CD14-positive monocyte (primary cell): ENCODE results near the gene RNASE13. TPM values are rescaled to one million over a fixed set of nuclear protein-coding genes. Genes with fewer than 3 reads are reported as not detected.
A peak's percentile ranks its signal among the peaks of the same experiment; 100 is the strongest.

ENCODE experiments used
- DNase-seq, 3 donors: peaks; one replicate each; pipeline ENCODE4 v3.0.0-alpha.2; 2011 to 2022
- H2AFZ ChIP-seq: 2 replicates; pipeline ENCODE4 v1.6.0; 2012; ENCODE audit warnings: mild to moderate bottlenecking, low read depth, low read length, inconsistent platforms; ENCODE audit not compliant: insufficient read depth, poor library complexity, severe bottlenecking
- H3K27ac ChIP-seq, 2 donors: 1 replicate in 1 of 2; 2 replicates in 1 of 2; pipeline ENCODE4 v1.5.1; 2012 to 2013; ENCODE audit warnings: low read length in 2 of 2, control low read depth in 1 of 2, inconsistent platforms in 1 of 2, low read depth in 1 of 2, mild to moderate bottlenecking in 1 of 2
- H3K27me3 ChIP-seq, 2 donors: one replicate each; pipeline versions ENCODE4 v1.6.0 to v1.6.1; 2011 to 2013; ENCODE audit warnings: low read length in 2 of 2; ENCODE audit not compliant: control insufficient read depth in 2 of 2, insufficient read depth in 2 of 2
- H3K36me3 ChIP-seq, 2 donors: replicated peaks in 1 of 2; 1 replicate in 1 of 2; 2 replicates in 1 of 2; pipeline versions ENCODE4 v1.5.1 to v1.6.1; 2012 to 2013; ENCODE audit warnings: low read length in 2 of 2, control low read depth in 1 of 2, inconsistent platforms in 1 of 2, mild to moderate bottlenecking in 1 of 2; ENCODE audit not compliant: insufficient read depth in 2 of 2, control insufficient read depth in 1 of 2
- H3K4me1 ChIP-seq, 2 donors: 1 replicate in 1 of 2; 2 replicates in 1 of 2; pipeline versions ENCODE4 v1.5.1 to v1.6.1; 2012 to 2013; ENCODE audit warnings: low read length in 2 of 2, control low read depth in 1 of 2, inconsistent platforms in 1 of 2, mild to moderate bottlenecking in 1 of 2, moderate library complexity in 1 of 2; ENCODE audit not compliant: insufficient read depth in 2 of 2, control insufficient read depth in 1 of 2
- H3K4me2 ChIP-seq: replicated peaks from 2 replicates; pipeline ENCODE3; 2012; ENCODE audit warnings: low read length, moderate library complexity, mild to moderate bottlenecking; ENCODE audit not compliant: poor library complexity, severe bottlenecking; ENCODE audit errors: extremely low read depth
- H3K4me3 ChIP-seq, 3 experiments: fragments of 200-600 bp in 1 of 3; sonication (generic) in 1 of 3; replicated peaks in 1 of 3; 1 replicate in 2 of 3; 2 replicates in 1 of 3; pipeline ENCODE4 v1.5.1; 2011 to 2013; ENCODE audit warnings: low read length in 3 of 3, mild to moderate bottlenecking in 3 of 3, control low read depth in 2 of 3, low read depth in 2 of 3, inconsistent platforms in 1 of 3, moderate library complexity in 1 of 3
- H3K79me2 ChIP-seq: 2 replicates; pipeline ENCODE4 v1.6.0; 2012; ENCODE audit warnings: mild to moderate bottlenecking, control low read depth, inconsistent platforms, low read length, moderate library complexity; ENCODE audit not compliant: insufficient read depth
- H3K9ac ChIP-seq: 2 replicates; pipeline ENCODE4 v1.6.0; 2017; ENCODE audit warnings: low read length, mild to moderate bottlenecking; ENCODE audit not compliant: insufficient read depth, poor library complexity, severe bottlenecking
- H3K9me3 ChIP-seq, 2 donors: replicated peaks in 1 of 2; 1 replicate in 1 of 2; 2 replicates in 1 of 2; pipeline versions ENCODE4 v1.5.1 to v1.6.1; 2012 to 2013; ENCODE audit warnings: low read length in 2 of 2, control low read depth in 1 of 2; ENCODE audit not compliant: control insufficient read depth in 1 of 2, insufficient read depth in 1 of 2
- H4K20me1 ChIP-seq: 2 replicates; pipeline ENCODE4 v1.6.0; 2012; ENCODE audit warnings: mild to moderate bottlenecking, low read length, control low read depth, moderate library complexity; ENCODE audit not compliant: insufficient read depth
- H3K27ac Mint-ChIP-seq, 7 donors: one replicate each; pipeline ENCODE4 v1.8.0; 2020; ENCODE audit warnings: mild to moderate bottlenecking in 7 of 7, mixed read lengths in 7 of 7, moderate library complexity in 6 of 7, inconsistent platforms in 2 of 7
- H3K27me3 Mint-ChIP-seq, 3 donors: one replicate each; pipeline ENCODE4 v1.8.0; 2021 to 2022; ENCODE audit warnings: low read depth in 3 of 3, mild to moderate bottlenecking in 3 of 3, mixed read lengths in 3 of 3, moderate library complexity in 3 of 3, inconsistent platforms in 1 of 3
- H3K36me3 Mint-ChIP-seq, 2 donors: one replicate each; pipeline ENCODE4 v1.8.0; 2020; ENCODE audit warnings: mixed read lengths in 2 of 2, inconsistent platforms in 1 of 2, mild to moderate bottlenecking in 1 of 2
- H3K4me1 Mint-ChIP-seq: one replicate; pipeline ENCODE4 v1.8.0; 2020; ENCODE audit warnings: mild to moderate bottlenecking, mixed read lengths
- H3K4me3 Mint-ChIP-seq, 2 donors: one replicate each; pipeline ENCODE4 v1.8.0; 2020; ENCODE audit warnings: mild to moderate bottlenecking in 2 of 2, mixed read lengths in 2 of 2, moderate library complexity in 1 of 2
- H3K9me3 Mint-ChIP-seq, 7 donors: one replicate each; pipeline ENCODE4 v1.8.0; 2020 to 2022; ENCODE audit warnings: mixed read lengths in 7 of 7, mild to moderate bottlenecking in 6 of 7, moderate library complexity in 6 of 7, inconsistent platforms in 2 of 7
- WGBS: methylation state at CpG from one replicate; pipeline ENCODE4 v1.1.5; 2013; ENCODE audit warnings: missing lambda C conversion rate; ENCODE audit not compliant: insufficient coverage; 5-methylcytosine and 5-hydroxymethylcytosine counted together
- intact Hi-C, 2 donors: fragments of 100-400 bp; cut with micrococcal nuclease; formaldehyde crosslinking; loops; one replicate each; pipeline versions ENCODE4 v1.15.0 to v1.15.1; 2023
- polyA plus RNA-seq, 3 donors: library from polyadenylated mRNA; depleted of rRNA in 1 of 3; unstranded in 2 of 3; stranded (reverse) in 1 of 3; fragments of 300-500 nt in 2 of 3; fragments of >200 nt in 1 of 3; fragmentation: Illumina TruSeq in 2 of 3; gene quantifications; 1 replicate in 2 of 3; 2 replicates in 1 of 3; pipeline ENCODE4 v1.2.3, GENCODE V29; 2012 to 2021
- TF ChIP-seq, protein P1 (sequence below): fragments of 200-600 bp; IDR thresholded peaks from one replicate; pipeline ENCODE4 v1.8.0; 2022; ENCODE audit warnings: antibody characterized with exemption, mild to moderate bottlenecking

RNASE13 gene
- polyA plus RNA-seq, 3 donors = 0.39 TPM; not detected in 2

DNA sequence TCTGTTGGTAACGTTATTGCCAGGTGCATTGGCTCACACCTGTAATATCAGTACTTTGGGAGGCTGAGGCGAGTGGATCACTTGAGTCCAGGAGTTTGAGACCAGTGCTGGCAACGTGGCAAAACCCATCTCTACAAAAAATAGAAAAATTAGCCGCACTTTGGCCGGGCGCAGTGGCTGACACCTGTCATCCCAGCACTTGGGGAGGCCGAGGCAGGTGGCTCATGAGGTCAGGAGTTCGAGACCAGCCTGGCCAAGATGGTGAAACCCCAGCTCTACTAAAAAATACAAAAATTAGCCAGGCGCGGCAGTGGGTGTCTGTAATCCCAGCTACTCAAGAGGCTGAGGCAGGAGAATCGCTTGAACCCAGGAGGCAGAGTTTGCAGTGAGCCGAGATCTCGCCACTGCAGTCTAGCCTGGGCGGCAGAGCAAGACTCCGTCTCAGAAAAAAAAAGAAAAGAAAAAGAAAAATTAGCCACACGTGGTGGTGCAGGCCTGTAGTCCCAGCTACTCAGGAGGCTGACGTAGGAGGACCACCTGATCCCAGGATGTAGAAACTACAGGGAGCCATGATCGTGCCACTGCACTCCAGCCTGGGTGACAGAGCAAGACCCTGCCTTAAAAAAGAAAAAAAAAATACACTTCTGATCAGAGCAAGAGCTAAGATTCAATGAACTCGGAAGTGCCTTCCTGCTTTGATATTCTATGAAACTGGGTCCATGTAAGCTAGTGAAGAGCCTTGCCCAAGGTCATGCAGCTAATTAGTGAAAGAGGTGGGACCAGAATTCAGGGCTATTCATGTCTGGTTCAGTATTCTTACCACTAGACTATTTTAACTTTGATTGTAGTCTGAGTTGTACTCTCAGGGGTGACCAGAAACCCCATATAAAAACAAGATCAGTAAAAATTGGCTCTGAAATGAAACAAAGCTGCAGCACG lies 18.8 kb upstream of the RNASE13 start:
- Histone ChIP-seq H3K9me3 (no peaks in the 10 kb centered on the region), H3K4me3 (no peak overlapping the region), H3K27ac (no peak overlapping the region), H3K9ac (no peak overlapping the region), H4K20me1 (no peaks in the 10 kb centered on the region), H3K4me1 (peaks cover 0 to 9% of the 10 kb centered on the region in 2 donors), H3K36me3 (no peaks in the 10 kb centered on the region), H2AFZ (no peak overlapping the region), H3K4me2 (no peak overlapping the region), H3K79me2 (no peaks in the 10 kb centered on the region), H3K27me3 (peaks cover 0 to 16% of the 10 kb centered on the region in 2 donors)
- H3K27ac Mint-ChIP-seq = no peak overlapping the region
- no peak overlapping the region for H3K4me3 Mint-ChIP-seq
- intact Hi-C loops = no loop called here
- TF ChIP-seq, protein P1, sequence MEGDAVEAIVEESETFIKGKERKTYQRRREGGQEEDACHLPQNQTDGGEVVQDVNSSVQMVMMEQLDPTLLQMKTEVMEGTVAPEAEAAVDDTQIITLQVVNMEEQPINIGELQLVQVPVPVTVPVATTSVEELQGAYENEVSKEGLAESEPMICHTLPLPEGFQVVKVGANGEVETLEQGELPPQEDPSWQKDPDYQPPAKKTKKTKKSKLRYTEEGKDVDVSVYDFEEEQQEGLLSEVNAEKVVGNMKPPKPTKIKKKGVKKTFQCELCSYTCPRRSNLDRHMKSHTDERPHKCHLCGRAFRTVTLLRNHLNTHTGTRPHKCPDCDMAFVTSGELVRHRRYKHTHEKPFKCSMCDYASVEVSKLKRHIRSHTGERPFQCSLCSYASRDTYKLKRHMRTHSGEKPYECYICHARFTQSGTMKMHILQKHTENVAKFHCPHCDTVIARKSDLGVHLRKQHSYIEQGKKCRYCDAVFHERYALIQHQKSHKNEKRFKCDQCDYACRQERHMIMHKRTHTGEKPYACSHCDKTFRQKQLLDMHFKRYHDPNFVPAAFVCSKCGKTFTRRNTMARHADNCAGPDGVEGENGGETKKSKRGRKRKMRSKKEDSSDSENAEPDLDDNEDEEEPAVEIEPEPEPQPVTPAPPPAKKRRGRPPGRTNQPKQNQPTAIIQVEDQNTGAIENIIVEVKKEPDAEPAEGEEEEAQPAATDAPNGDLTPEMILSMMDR = no peak
- H3K4me1 Mint-ChIP-seq = peaks cover 3% of the 10 kb centered on the region
- no peak for DNase-seq
- H3K27me3 Mint-ChIP-seq = peaks cover 5 to 9% (median 7%) of the 10 kb centered on the region in 3 donors
- no peaks in the 10 kb centered on the region for H3K9me3 Mint-ChIP-seq
- 97% methylated on average over 13 of the region's 20 CpGs for WGBS
- no peaks in the 10 kb centered on the region for H3K36me3 Mint-ChIP-seq

GRCh38 chr14:21050597-21050996 lies 16.0 kb upstream of the RNASE13 start:
- Histone ChIP-seq H3K9ac (no peak overlapping the region), H3K4me2 (no peak overlapping the region), H4K20me1 (no peaks in the 10 kb centered on the region), H3K4me3 (no peak overlapping the region), H3K79me2 (no peaks in the 10 kb centered on the region), H3K36me3 (no peaks in the 10 kb centered on the region), H2AFZ (no peak overlapping the region), H3K27me3 (peaks cover 0 to 28% of the 10 kb centered on the region in 2 donors), H3K27ac (no peak overlapping the region), H3K9me3 (no peaks in the 10 kb centered on the region), H3K4me1 (peaks cover 0 to 9% of the 10 kb centered on the region in 2 donors)
- TF ChIP-seq, protein P1 = no peak
- DNase-seq = peak in 2 of 3 donors; percentile 11 to 44
- Mint-ChIP-seq H3K9me3 (no peaks in the 10 kb centered on the region), H3K4me3 (no peak overlapping the region), H3K27ac (no peak overlapping the region), H3K36me3 (no peaks in the 10 kb centered on the region), H3K27me3 (peaks cover 5 to 8% (median 7%) of the 10 kb centered on the region in 3 donors), H3K4me1 (peaks cover 3% of the 10 kb centered on the region)
- intact Hi-C loops = no loop called here
- WGBS = no CpG with 5 or more reads among the region's 3 CpGs
